NOMO-1 treated with DMSO at 0.1 percent for 48 hours (cell line): ENCODE results near the gene CELSR1.

Experiments
- DNase-seq: peaks from one replicate; lab custom pipeline; 2025; ENCODE audit not compliant: unreplicated experiment; lab: John Stamatoyannopoulos, UW

Gene CELSR1

GRCh38 chr22:46537225-46537945, at the start of gene CELSR1:
Gene CELSR1 (minus strand): TSS chr22:46537620. CDS start chr22:46537170, 450 bp downstream.
- DNase-seq: no peak

- peak; percentile 23 for DNase-seq
Observed at GRCh38 chr22:46587061-46587460, 49.6 kb upstream of the CELSR1 start.

GRCh38 chr22:46586531-46587011, 49.2 kb upstream of the CELSR1 start:
- no peak for DNase-seq

GRCh38 chr22:46586123-46586519, 48.7 kb upstream of the CELSR1 start:
- no peak for DNase-seq

GRCh38 chr22:46585340-46586122, 48.1 kb upstream of the CELSR1 start:
- DNase-seq: no peak

GRCh38 chr22:46584081-46584921, 46.9 kb upstream of the CELSR1 start:
- no peak for DNase-seq

GRCh38 chr22:46583571-46583970, 46.2 kb upstream of the CELSR1 start:
- no peak for DNase-seq

- no peak for DNase-seq
Observed at GRCh38 chr22:46582281-46582933, 45.0 kb upstream of the CELSR1 start.

GRCh38 chr22:46581538-46582244, 44.3 kb upstream of the CELSR1 start:
- no peak for DNase-seq

GRCh38 chr22:46580940-46581537, 43.6 kb upstream of the CELSR1 start:
- DNase-seq: no peak

- DNase-seq: no peak
Observed at GRCh38 chr22:46579751-46580449, 42.5 kb upstream of the CELSR1 start.

GRCh38 chr22:46578824-46579561, 41.6 kb upstream of the CELSR1 start:
- DNase-seq: no peak

- DNase-seq: no peak
Observed at GRCh38 chr22:46578251-46578823, 40.9 kb upstream of the CELSR1 start.

- DNase-seq: no peak
Observed at GRCh38 chr22:46577368-46578249, 40.2 kb upstream of the CELSR1 start.

- DNase-seq: peak; percentile 28
Observed at GRCh38 chr22:46576556-46577367, 39.3 kb upstream of the CELSR1 start.

GRCh38 chr22:46575911-46576555, 38.6 kb upstream of the CELSR1 start:
- no peak for DNase-seq
